Activated naive CD4-positive, alpha-beta T cell treated with anti-CD3 and anti-CD28 coated beads, Interleukin-2, amount 50 U/mL, for 72 hours (primary cell): ENCODE results near the gene DEFB113. TPM values are rescaled to one million over a fixed set of nuclear protein-coding genes. Genes with fewer than 3 reads are reported as not detected.

ENCODE experiments used
- ATAC-seq, 2 donors: fragments of 150-1000 bp; cut with Tn5 transposase; 2 replicates each; pipeline ENCODE4 v1.10.0; 2021; ENCODE audit warnings: mild to moderate bottlenecking in 2 of 2, moderate library complexity in 2 of 2
- DNase-seq, 2 donors: peaks; one replicate each; pipeline ENCODE4 v3.0.0; 2021 to 2022; ENCODE audit warnings: low spot score in 2 of 2
- H3K27ac Mint-ChIP-seq, 2 donors: one replicate each; pipeline ENCODE4 v1.8.0; 2022; ENCODE audit warnings: mild to moderate bottlenecking in 2 of 2, mixed read lengths in 2 of 2
- H3K36me3 Mint-ChIP-seq, 2 donors: one replicate each; pipeline ENCODE4 v1.8.0; 2022; ENCODE audit warnings: mixed read lengths in 2 of 2
- H3K9me3 Mint-ChIP-seq, 2 donors: one replicate each; pipeline ENCODE4 v1.8.0; 2022; ENCODE audit warnings: mixed read lengths in 2 of 2
- total RNA-seq, 2 donors: library from RNA; stranded (reverse); gene quantifications; one replicate each; pipeline ENCODE4 v1.2.3, GENCODE V29; 2022

DEFB113 gene, protein sequence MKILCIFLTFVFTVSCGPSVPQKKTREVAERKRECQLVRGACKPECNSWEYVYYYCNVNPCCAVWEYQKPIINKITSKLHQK
- total RNA-seq, result not detected

- no peak for DNase-seq
- no peaks in the 10 kb centered on the region for H3K9me3 Mint-ChIP-seq
- H3K36me3 Mint-ChIP-seq, result no peaks in the 10 kb centered on the region
- ATAC-seq, result no peak
- no peak within 1 kb of the TSS for H3K27ac Mint-ChIP-seq
Measured at GRCh38 chr6:49969605-49970004, at the start of gene DEFB113. DEFB113 (minus strand) TSS chr6:49969625; CDS start chr6:49969625, 0 bp downstream.

DNA sequence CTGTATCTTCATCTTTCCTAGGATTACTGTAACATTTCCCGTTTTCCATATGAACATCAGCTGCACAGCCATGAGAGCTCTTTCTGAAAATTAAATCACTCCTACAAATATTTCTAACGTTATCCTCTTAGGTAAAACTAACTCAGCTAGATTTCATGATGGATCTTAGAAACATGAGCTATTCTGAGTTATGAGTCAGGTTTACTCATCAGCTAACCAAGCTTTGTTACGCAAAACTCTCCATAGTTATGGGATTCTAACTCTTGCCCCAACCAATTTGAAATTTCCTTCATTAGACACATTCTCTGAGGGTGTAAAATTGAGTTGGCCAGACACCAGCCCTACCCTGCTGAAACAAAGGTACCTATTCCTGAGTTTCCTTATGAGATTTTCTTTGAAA, 38.4 kb upstream of the DEFB113 start:
- Mint-ChIP-seq H3K36me3 (no peaks in the 10 kb centered on the region), H3K9me3 (peaks cover 4 to 8% of the 10 kb centered on the region in 2 donors), H3K27ac (no peak overlapping the region)
- DNase-seq, result no peak
- ATAC-seq, result no peak

DNA sequence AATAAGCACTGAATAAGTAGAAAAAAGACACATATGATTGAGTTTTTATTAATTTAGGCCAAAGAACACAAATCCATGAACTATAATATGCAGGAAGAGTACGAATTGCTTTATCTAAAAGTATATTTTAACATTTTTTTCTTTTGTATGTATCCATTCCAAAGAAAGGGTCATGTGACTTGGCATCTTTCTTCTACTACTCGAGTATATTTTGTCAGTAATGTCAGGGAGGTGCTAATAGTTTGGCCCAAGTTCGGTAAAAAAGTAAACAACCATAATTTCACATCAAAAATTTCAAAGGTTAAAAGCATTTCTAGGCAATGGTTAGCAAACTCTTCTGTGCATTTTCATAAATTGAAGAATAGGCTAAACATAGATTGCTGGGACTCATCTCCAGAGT, 33.7 kb upstream of the DEFB113 start:
- no peak for ATAC-seq
- H3K27ac Mint-ChIP-seq, result no peak overlapping the region
- H3K9me3 Mint-ChIP-seq, result peaks cover 8% of the 10 kb centered on the region in 2 donors
- no peaks in the 10 kb centered on the region for H3K36me3 Mint-ChIP-seq
- no peak for DNase-seq

GRCh38 chr6:49995278-49995677, 25.9 kb upstream of the DEFB113 start:
- H3K9me3 Mint-ChIP-seq, result no peaks in the 10 kb centered on the region
- no peak for ATAC-seq
- no peak for DNase-seq
- H3K27ac Mint-ChIP-seq, result no peak overlapping the region
- H3K36me3 Mint-ChIP-seq, result no peaks in the 10 kb centered on the region

GRCh38 chr6:49988900-49989299, 19.5 kb upstream of the DEFB113 start:
- H3K36me3 Mint-ChIP-seq, result no peaks in the 10 kb centered on the region
- DNase-seq (no peak), ATAC-seq (no peak)
- H3K9me3 Mint-ChIP-seq, result no peaks in the 10 kb centered on the region
- H3K27ac Mint-ChIP-seq, result no peak overlapping the region

GRCh38 chr6:49987749-49988148, 18.3 kb upstream of the DEFB113 start:
- Mint-ChIP-seq H3K27ac (no peak overlapping the region), H3K9me3 (no peaks in the 10 kb centered on the region), H3K36me3 (no peaks in the 10 kb centered on the region)
- ATAC-seq, result no peak
- no peak for DNase-seq

DNA sequence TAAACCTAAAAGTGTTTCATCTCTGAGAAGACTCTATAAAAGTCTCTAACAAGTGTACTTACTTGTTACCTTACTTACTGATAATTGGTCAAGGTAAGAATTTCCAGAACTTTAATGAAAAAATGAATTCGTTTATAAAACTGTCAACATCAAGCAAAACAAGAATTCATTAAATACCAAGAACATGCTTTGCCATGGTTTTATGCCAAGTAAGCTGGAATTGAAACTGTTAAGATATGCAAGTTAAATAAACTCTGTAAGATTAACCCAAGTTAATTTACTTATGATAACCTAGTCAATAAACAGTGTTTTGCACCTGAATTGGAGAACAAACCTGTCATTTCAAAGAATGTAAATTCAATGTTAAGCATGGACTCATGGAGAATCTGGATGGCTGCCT, 17.1 kb upstream of the DEFB113 start:
- Mint-ChIP-seq H3K36me3 (no peaks in the 10 kb centered on the region), H3K27ac (no peak overlapping the region), H3K9me3 (peaks cover 0 to 8% of the 10 kb centered on the region in 2 donors)
- ATAC-seq (no peak), DNase-seq (no peak)

DNA sequence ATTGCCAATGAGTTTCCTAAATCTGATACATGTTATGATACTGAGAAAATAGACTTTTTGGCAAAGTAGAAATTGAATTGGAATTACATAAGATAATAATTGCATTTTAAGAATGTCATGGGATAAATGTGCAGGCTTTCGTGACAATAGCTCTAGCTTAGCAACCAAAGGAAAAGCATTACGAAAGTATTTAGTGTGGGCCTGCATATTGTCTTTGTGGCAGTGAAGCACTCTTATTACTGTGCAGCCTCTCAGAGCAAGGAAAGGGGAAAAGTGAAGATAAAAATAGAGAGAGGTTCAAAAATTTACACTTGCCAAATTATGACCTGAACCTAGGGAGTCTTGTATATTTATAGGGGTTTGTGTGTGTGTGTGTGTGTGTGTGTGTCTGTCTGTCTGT, 12.6 kb upstream of the DEFB113 start:
- ATAC-seq (no peak), DNase-seq (no peak)
- no peak overlapping the region for H3K27ac Mint-ChIP-seq
- H3K9me3 Mint-ChIP-seq, result peaks cover 3 to 8% of the 10 kb centered on the region in 2 donors
- H3K36me3 Mint-ChIP-seq, result no peaks in the 10 kb centered on the region

DNA sequence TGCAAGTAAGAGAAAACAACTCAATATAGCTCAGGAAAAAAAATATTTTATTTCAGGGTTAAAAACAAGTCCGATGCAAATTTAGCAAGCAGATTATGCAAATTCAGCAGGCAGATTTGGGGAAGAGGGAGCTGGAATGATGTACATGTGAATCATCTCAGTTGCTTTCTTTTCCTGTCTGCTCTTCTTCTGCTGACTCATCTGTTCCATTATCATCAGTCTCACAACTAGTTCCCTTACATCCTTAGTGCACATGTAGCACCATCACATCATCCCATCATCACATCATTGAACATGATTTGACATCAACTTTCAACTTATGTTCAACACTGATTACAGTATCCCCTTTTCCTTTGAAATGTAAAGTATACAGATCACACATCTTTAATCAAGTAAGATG, 11.5 kb upstream of the DEFB113 start:
- Mint-ChIP-seq H3K27ac (no peak overlapping the region), H3K36me3 (no peaks in the 10 kb centered on the region)
- no peak for ATAC-seq

GRCh38 chr6:49979584-49979983, 10.2 kb upstream of the DEFB113 start:
- peaks cover 3 to 8% of the 10 kb centered on the region in 2 donors for H3K9me3 Mint-ChIP-seq
- no peak for DNase-seq
- no peak for ATAC-seq
- no peaks in the 10 kb centered on the region for H3K36me3 Mint-ChIP-seq
- H3K27ac Mint-ChIP-seq, result no peak overlapping the region

More for the DNA sequence above, 11.5 kb upstream of the DEFB113 start:
- no peak for DNase-seq
- H3K9me3 Mint-ChIP-seq, result peaks cover 3 to 8% of the 10 kb centered on the region in 2 donors

- H3K36me3 Mint-ChIP-seq, result no peaks in the 10 kb centered on the region
- H3K9me3 Mint-ChIP-seq, result peaks cover 3 to 8% of the 10 kb centered on the region in 2 donors
- no peak overlapping the region for H3K27ac Mint-ChIP-seq
- DNase-seq (no peak), ATAC-seq (no peak)
Measured at GRCh38 chr6:49978332-49979226, 9.2 kb upstream of the DEFB113 start.

GRCh38 chr6:49966823-49967222, 2.6 kb downstream of the DEFB113 start:
- ATAC-seq (no peak), DNase-seq (no peak)
- Mint-ChIP-seq H3K36me3 (no peaks in the 10 kb centered on the region), H3K9me3 (no peaks in the 10 kb centered on the region), H3K27ac (no peak overlapping the region)

GRCh38 chr6:49966334-49966733, 3.1 kb downstream of the DEFB113 start:
- Mint-ChIP-seq H3K9me3 (no peaks in the 10 kb centered on the region), H3K36me3 (no peaks in the 10 kb centered on the region), H3K27ac (no peak overlapping the region)
- no peak for DNase-seq
- ATAC-seq, result no peak

- DNase-seq, result no peak
- H3K27ac Mint-ChIP-seq, result no peak within 1 kb of the TSS
- no peak for ATAC-seq
- H3K9me3 Mint-ChIP-seq, result peaks cover 0 to 1% of the 10 kb centered on the region in 2 donors
- H3K36me3 Mint-ChIP-seq, result no peaks in the 10 kb centered on the region
Measured at GRCh38 chr6:49964064-49964463, 5.4 kb downstream of the DEFB113 start, which contains the start of gene DEFB114. DEFB114 (minus strand) TSS chr6:49964164; CDS start chr6:49964105, 59 bp downstream.

- H3K27ac Mint-ChIP-seq, result no peak overlapping the region
- ATAC-seq, result no peak
- no peaks in the 10 kb centered on the region for H3K36me3 Mint-ChIP-seq
- DNase-seq, result no peak
- peaks cover 6 to 7% of the 10 kb centered on the region in 2 donors for H3K9me3 Mint-ChIP-seq
Measured at GRCh38 chr6:49958180-49958579, 11.2 kb downstream of the DEFB113 start.

- Mint-ChIP-seq H3K9me3 (peaks cover 6 to 7% of the 10 kb centered on the region in 2 donors), H3K36me3 (no peaks in the 10 kb centered on the region), H3K27ac (no peak overlapping the region)
- no peak for DNase-seq
- ATAC-seq, result no peak
Measured at GRCh38 chr6:49955847-49956246, 13.6 kb downstream of the DEFB113 start.

GRCh38 chr6:49951926-49952325, 17.5 kb downstream of the DEFB113 start:
- H3K36me3 Mint-ChIP-seq, result no peaks in the 10 kb centered on the region
- H3K27ac Mint-ChIP-seq, result no peak overlapping the region
- peaks cover 3 to 10% of the 10 kb centered on the region in 2 donors for H3K9me3 Mint-ChIP-seq
- ATAC-seq, result no peak
- no peak for DNase-seq

DNA sequence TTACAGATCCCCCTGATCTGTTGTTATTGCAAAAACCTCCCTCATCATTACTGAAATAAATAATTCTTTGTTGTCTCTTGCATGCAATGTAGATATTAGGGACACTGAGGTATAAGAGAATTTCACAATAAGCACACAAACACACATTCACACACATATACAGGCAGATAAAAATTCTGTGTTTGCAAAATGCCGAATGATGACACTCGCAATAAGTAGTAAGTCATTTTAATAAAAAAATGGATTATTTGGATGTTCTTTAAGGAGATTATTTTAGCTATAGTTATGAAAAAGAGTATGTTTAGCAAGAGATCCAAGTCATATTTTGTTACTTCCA, 19.0 kb downstream of the DEFB113 start:
- no peaks in the 10 kb centered on the region for H3K36me3 Mint-ChIP-seq
- peaks cover 0 to 4% of the 10 kb centered on the region in 2 donors for H3K9me3 Mint-ChIP-seq
- DNase-seq (no peak), ATAC-seq (no peak)
- H3K27ac Mint-ChIP-seq, result no peak overlapping the region
